Ammon's horn (tissue), 1 donor: ENCODE measurements around the gene GGPS1.
A peak's percentile ranks its signal among the peaks of the same experiment; 100 is the strongest.
"Not testable (repeated sequence)": the region's sequence is repeated elsewhere in the genome, so short reads cannot be mapped to it uniquely, and the experiment has no call there.

ENCODE experiments used
- DNase-seq: peaks from one replicate; pipeline ENCODE4 v3.0.0-alpha.2; 2016; ENCODE audit warnings: low spot score

Gene GGPS1

GRCh38 chr1:235339746-235340145, 11.4 kb downstream of the GGPS1 start:
- no peak for DNase-seq

DNA sequence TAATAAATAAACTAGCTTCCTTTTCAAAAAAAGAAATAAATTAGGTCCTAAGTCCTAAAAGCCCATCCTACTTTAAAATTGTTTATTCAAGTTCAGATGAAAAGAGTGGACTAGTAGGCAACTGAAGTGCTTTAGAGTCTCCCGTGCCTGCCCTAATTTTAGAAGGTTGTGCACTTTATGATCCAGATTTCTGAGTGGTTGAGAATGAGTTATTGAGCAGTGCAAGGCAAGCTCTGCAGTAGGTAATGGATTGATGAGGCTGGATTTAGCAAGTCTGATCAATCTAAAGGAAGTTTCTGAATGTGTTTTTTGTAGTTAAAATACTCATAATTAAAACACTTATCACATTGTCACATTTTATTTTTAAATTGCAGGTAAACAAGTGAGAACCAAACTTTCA, 13.0 kb downstream of the GGPS1 start:
- no peak for DNase-seq

DNA sequence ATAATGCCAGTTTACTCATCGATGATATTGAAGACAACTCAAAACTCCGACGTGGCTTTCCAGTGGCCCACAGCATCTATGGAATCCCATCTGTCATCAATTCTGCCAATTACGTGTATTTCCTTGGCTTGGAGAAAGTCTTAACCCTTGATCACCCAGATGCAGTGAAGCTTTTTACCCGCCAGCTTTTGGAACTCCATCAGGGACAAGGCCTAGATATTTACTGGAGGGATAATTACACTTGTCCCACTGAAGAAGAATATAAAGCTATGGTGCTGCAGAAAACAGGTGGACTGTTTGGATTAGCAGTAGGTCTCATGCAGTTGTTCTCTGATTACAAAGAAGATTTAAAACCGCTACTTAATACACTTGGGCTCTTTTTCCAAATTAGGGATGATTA, 13.7 kb downstream of the GGPS1 start:
- no peak for DNase-seq

GRCh38 chr1:235342471-235342870, 14.1 kb downstream of the GGPS1 start:
- DNase-seq: no peak

- no peak for DNase-seq
Observed at GRCh38 chr1:235343726-235344125, 15.4 kb downstream of the GGPS1 start.

GRCh38 chr1:235351441-235351840, 23.1 kb downstream of the GGPS1 start:
- DNase-seq: no peak

DNA sequence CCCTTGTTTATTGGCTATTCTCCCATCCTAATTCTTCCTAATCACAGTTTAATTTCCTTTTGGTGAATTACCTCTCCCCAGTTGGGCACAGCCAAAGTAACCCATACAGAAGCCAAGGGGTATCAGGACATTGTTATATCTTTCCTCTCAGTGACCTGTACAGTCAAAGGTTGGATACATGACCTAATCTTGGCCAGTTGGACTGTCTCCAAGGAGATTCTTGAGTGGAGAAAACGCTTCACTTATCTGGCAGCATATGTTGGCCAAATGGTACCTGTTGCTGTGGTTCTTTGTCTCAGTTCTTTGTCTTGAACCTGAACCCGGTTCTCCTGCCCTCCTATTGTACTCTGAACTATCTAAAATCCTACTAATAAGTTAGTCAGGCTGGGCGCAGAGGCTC, 23.5 kb downstream of the GGPS1 start:
- DNase-seq: no peak

DNA sequence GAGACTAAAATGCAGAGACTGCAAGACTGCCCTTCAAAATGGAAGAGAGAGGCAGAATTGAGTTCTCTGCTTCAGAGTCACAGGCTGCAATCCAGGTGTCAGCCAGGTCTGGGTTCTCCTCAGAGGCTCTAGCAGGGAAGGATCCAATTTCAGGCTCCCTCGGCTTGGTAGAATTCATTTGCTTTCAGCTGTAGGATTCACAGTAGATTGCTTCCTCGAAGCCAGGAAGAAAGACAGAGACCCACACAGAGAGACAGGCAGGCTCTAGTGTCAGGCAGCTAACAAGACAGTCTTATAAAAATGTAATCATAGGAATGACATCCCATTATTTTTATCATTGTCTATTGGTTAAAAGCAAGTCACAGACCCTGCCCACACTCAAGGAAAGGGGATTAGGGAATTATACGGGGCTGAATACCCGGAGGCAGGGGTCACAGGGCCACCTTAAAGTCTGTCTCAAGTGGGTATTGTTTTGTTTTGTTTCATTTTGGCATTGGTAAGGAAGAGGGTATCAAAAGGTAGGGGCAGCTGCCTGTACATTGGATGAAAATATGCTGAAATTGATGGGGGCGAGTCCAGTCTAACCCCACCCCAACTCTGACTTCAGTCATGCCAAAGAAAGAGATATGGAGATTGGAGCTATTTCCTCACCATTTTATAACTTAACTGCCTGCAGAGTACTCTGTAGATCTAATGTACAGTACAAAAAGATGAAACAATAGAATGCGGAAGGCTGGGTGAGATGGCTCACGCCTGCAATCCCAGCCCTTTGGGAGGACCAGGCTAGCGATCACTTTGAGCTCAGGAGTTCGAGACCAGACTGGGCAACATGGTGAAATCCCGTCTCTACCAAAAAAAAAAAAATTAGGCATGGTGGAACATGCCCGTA, 29.4 kb downstream of the GGPS1 start:
- DNase-seq: no peak

DNA sequence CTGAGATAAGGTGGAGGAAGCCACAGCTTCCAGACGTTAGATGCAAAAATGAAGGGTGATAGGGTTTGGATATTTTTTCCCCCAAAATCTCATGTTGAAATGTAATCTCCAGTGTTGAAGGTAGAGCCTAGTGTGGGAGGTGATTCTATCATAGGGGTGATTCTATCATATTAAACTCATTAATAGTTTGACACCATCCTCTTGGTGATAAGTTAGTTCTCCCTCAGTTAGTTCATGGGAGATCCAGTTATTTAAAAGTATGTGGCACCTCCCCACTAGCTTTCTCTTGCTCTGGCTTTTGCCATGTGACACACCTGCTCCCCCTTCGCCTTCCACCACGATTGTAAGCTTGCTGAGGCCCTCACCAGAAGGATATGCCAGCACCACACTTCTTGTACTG, 30.5 kb downstream of the GGPS1 start:
- DNase-seq: no peak

GRCh38 chr1:235364189-235364588, 35.8 kb downstream of the GGPS1 start:
- DNase-seq: not testable (repeated sequence)

- no peak for DNase-seq
Observed at GRCh38 chr1:235366286-235366685, 37.9 kb downstream of the GGPS1 start.

DNA sequence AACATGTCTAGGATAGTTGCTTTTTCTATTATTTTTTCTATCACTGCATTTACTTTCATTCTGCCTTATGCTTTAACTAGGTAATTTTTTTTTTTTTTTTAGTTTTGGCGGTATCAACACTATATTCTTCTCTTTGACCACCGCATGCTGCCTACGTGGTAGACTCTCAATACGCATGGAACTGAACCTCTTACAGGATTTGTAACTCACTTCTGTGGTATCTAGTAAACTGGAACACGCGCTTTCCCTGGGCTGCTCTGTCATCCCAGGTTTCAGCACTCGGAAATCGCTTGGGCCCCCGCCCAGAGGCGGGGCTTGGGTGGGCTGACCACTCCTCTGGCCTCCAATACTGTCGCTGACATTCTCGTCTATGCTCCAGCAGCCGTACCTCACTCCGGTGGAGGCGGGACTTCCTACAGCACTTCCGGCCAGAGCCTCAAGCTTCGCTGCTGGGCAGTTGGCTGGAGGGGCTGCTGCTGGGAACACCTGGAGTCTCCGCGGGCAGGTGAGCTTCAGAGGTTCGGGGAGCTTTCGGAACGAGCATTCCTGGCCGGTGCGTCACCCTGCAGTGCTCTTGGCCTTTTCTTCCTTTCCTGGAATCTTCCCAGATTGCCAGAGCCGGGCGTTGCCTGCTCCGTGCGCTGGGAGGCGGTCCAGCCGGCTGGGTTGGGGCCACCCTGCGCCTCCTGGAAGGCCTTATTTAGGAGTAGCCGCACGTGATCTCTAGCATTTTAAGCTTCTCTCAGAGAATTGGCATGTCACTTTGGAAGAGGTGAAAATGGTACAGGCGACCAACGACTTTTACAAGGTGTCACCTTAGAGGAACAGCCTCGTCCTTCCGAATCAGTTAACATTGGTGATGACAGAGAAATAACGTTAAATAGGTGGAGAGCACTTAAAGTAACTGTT, 38.9 kb downstream of the GGPS1 start, which contains the start of gene TBCE:
TBCE (plus strand) TSS at position 428 of the 909 bp plus-strand sequence. CDS start 12,623 bp downstream, outside the sequence.
- peak; percentile 99 for DNase-seq

- no peak for DNase-seq
Observed at GRCh38 chr1:235368428-235368827, 40.1 kb downstream of the GGPS1 start.

DNA sequence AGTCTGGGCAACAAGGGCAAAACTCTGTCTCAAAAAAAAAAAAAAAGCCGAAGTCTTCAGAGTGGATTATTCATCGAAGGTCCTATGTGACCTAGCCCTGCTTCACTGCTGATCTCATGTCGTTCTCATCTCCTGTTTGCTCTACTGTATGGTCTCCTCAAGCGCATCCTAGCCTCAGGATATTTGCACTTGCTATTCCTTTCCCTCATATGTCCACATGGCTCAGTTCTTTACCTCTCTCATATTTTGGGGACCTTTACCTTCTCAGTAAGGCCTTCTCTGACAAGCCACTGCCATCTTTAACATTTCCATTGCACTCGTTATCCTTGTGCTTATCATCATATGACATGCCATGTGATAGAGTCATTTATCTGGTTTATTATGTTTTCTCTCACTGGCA, 41.4 kb downstream of the GGPS1 start:
- DNase-seq: no peak

DNA sequence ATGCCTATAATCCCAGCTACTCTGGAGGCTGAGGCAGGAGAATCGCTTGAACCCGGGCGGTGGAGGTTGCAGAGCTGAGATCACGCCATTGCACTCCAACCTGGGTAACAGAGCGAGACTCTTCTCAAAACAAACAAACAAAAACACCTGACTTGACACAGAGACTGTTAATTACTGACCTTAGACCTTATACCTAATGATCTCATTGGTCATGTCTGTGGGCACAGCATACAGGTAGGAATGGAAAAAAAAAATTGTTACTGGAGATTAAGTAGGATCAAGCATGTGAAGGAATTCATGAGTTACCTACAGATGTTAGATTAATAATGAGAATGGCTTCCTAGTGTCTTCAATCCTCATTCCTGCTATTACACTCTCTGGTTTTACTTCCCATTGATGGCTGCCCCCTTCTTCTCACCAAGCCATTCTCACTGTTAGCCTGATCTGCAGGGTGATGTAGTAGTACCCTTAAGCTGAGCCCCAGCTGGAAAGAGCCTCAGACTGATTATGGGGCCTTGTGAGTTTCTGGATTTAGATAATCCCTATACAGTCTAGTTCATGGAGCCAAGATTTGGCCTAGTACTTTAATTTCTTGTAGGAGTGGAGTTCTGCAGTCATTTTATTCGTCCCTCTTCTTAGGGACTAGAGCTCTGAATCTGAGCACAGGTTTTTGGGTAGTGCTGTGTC, 47.7 kb downstream of the GGPS1 start:
- no peak for DNase-seq

DNA sequence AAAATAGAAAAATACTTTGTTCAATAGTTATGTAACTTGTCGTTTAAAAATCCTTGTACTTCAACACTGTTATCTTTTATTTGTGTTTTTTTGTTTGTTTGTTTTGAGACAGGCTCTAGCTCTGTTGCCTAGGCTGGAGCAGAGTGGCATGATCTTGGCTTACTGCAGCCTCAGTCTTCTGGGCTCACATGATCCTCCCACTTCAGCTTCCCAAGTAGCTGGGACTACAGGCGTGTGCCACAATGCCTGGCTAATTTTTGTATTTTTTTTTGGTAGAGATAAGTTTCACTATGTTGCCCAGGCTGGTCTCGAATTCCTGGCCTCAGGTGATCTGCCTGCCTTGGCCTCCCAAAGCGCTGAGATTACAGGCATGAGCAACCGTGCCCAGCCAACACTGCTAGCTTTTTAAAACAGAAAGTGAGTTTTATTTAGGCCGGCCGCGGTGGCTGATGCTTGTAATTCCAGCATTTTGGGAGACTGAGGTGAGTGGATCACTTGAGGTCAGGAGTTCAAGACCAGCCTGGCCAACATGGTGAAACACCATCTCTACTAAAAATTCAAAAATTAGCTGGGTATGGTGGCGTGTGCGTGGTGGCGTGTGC, 49.9 kb downstream of the GGPS1 start:
- DNase-seq: not testable (repeated sequence)

DNA sequence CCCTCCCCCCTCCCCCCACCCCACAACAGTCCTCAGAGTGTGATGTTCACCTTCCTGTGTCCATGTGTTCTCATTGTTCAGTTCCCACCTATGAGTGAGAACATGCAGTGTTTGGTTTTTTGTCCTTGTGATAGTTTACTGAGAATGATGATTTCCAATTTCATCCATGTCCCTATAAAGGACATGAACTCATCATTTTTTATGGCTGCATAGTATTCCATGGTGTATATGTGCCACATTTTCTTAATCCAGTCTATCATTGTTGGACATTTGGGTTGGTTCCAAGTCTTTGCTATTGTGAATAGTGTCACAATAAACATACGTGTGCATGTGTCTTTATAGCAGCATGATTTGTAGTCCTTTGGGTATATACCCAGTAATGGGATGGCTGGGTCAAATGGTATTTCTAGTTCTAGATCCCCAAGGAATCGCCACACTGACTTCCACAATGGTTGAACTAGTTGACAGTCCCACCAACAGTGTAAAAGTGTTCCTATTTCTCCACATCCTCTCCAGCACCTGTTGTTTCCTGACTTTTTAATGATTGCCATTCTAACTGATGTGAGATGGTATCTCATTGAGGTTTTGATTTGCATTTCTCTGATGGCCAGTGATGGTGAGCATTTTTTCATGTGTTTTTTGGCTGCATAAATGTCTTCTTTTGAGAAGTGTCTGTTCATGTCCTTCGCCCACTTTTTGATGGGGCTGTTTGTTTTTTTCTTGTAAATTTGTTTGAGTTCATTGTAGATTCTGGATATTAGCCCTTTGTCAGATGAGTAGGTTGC, 53.8 kb downstream of the GGPS1 start:
- DNase-seq: not testable (repeated sequence)

- DNase-seq: not testable (repeated sequence)
Observed at GRCh38 chr1:235385633-235386032, 57.3 kb downstream of the GGPS1 start.

DNA sequence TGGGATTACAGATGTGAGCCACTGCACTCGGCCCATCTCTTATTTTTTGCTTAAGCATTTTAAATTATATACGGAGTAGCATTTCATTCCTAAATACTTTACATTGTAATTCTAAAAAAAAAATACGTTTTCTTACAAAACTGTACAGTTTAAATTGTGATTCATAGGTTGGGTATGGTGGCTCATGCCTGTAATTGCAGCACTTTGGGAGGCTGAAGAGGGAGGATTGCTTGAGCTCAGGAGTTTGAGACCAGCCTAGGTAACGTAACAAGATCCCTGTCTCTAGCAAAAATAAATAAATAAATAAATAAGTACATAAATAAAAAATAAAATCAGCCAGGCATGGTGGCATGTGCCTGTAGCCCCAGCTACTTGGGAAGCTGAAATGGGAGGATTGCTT, 63.5 kb downstream of the GGPS1 start:
- no peak for DNase-seq
